B cell (primary cell): ENCODE measurements around the gene CCL4L2. TPM values are rescaled to one million over a fixed set of nuclear protein-coding genes. Genes with fewer than 3 reads are reported as not detected.

Experiments
- ATAC-seq: fragments of 200-7000 bp; cut with Tn5 transposase; one replicate; pipeline ENCODE4 v1.10.0; 2021; ENCODE audit warnings: low read depth, mild to moderate bottlenecking, moderate number of reproducible peaks, moderate library complexity
- CTCF ChIA-PET: fragments of 350-600 bp; sonication (Branson Sonifier 250); formaldehyde crosslinking; loops from one replicate; lab custom pipeline; 2021; ENCODE audit warnings: antibody characterized with exemption, inconsistent platforms; lab: Charles Lee
- POLR2A ChIA-PET: fragments of 350-600 bp; sonication (Branson Sonifier 250); formaldehyde crosslinking; loops from one replicate; lab custom pipeline; 2021; ENCODE audit warnings: antibody characterized with exemption; lab: Charles Lee
- DNase-seq: peaks from one replicate; pipeline ENCODE4 v3.0.0; 2013
- H2AFZ ChIP-seq: 2 replicates; pipeline ENCODE4 v1.6.1; 2012; ENCODE audit warnings: mild to moderate bottlenecking, low read depth, low read length; ENCODE audit not compliant: insufficient read depth, poor library complexity, severe bottlenecking
- H3K27ac ChIP-seq, 2 donors: 1 replicate in 1 of 2; 2 replicates in 1 of 2; pipeline ENCODE4 v1.5.1; 2012 to 2013; ENCODE audit warnings: low read length in 2 of 2, mild to moderate bottlenecking in 2 of 2, moderate library complexity in 1 of 2
- H3K27me3 ChIP-seq, 4 experiments: fragments of 200-600 bp in 1 of 4; sonication (generic) in 1 of 4; replicated peaks in 1 of 4; 1 replicate in 2 of 4; 2 replicates in 2 of 4; pipeline versions ENCODE4 v1.6.1 to v1.7.0; 2013 to 2016; ENCODE audit warnings: low read length in 3 of 4, mild to moderate bottlenecking in 2 of 4, mixed read lengths in 1 of 4, moderate library complexity in 1 of 4; ENCODE audit not compliant: insufficient read depth in 4 of 4, control insufficient read depth in 3 of 4; ENCODE audit errors: control extremely low read depth in 1 of 4
- H3K36me3 ChIP-seq, 2 experiments: replicated peaks in 1 of 2; 1 replicate in 1 of 2; 2 replicates in 1 of 2; pipeline versions ENCODE4 v1.6.1 to v1.7.1; 2013; ENCODE audit warnings: low read length in 1 of 2; ENCODE audit not compliant: insufficient read depth in 2 of 2, control insufficient read depth in 1 of 2; ENCODE audit errors: control extremely low read depth in 1 of 2, extremely low read depth in 1 of 2
- H3K4me1 ChIP-seq, 2 donors: fragments of 200-600 bp in 1 of 2; sonication (generic) in 1 of 2; 1 replicate in 1 of 2; 2 replicates in 1 of 2; pipeline versions ENCODE4 v1.5.1 to v1.6.1; 2013 to 2017; ENCODE audit warnings: low read length in 2 of 2; ENCODE audit not compliant: control insufficient read depth in 2 of 2, insufficient read depth in 2 of 2
- H3K4me2 ChIP-seq: replicated peaks from 2 replicates; pipeline ENCODE3; 2012; ENCODE audit warnings: mild to moderate bottlenecking, low read depth, low read length; ENCODE audit not compliant: poor library complexity, severe bottlenecking
- H3K4me3 ChIP-seq, 5 experiments: fragments of 200-600 bp in 1 of 5; sonication (generic) in 1 of 5; 1 replicate in 3 of 5; 2 replicates in 2 of 5; pipeline versions ENCODE4 v1.5.1 to v1.7.0; 2011 to 2016; ENCODE audit warnings: low read length in 4 of 5, mild to moderate bottlenecking in 4 of 5, low read depth in 2 of 5, control low read depth in 1 of 5, moderate library complexity in 1 of 5; ENCODE audit not compliant: insufficient read depth in 1 of 5; ENCODE audit errors: control extremely low read depth in 1 of 5, extremely low read depth in 1 of 5
- H3K79me2 ChIP-seq: fragments of 200-600 bp; sonication (generic); one replicate; pipeline ENCODE4 v1.6.0; 2016; ENCODE audit warnings: low read length; ENCODE audit not compliant: control insufficient read depth, insufficient read depth
- H3K9ac ChIP-seq: fragments of 200-600 bp; sonication (generic); 2 replicates; pipeline ENCODE4 v1.6.1; 2017; ENCODE audit warnings: mild to moderate bottlenecking, low read length, moderate library complexity
- H3K9me3 ChIP-seq, 3 donors: one replicate each; pipeline versions ENCODE4 v1.6.1 to v1.7.1; 2013; ENCODE audit warnings: low read length in 2 of 3; ENCODE audit not compliant: control insufficient read depth in 2 of 3, insufficient read depth in 1 of 3; ENCODE audit errors: control extremely low read depth in 1 of 3
- H4K20me1 ChIP-seq: 2 replicates; pipeline ENCODE4 v1.6.0; 2012; ENCODE audit warnings: mild to moderate bottlenecking, low read length; ENCODE audit not compliant: insufficient read depth, control insufficient read depth, poor library complexity, severe bottlenecking
- H3K27ac Mint-ChIP-seq: one replicate; pipeline ENCODE4 v1.8.0; 2021; ENCODE audit warnings: mixed read lengths
- H3K27me3 Mint-ChIP-seq: one replicate; pipeline ENCODE4 v1.8.0; 2021; ENCODE audit warnings: mixed read lengths
- H3K4me1 Mint-ChIP-seq: one replicate; pipeline ENCODE4 v1.8.0; 2021; ENCODE audit warnings: mixed read lengths
- H3K4me3 Mint-ChIP-seq: one replicate; pipeline ENCODE4 v1.8.0; 2021; ENCODE audit warnings: mixed read lengths
- H3K9me3 Mint-ChIP-seq: one replicate; pipeline ENCODE4 v1.8.0; 2022; ENCODE audit warnings: mixed read lengths; ENCODE audit not compliant: insufficient read depth
- EZH2 ChIP-seq: IDR thresholded peaks from 2 replicates; pipeline ENCODE4 v1.6.1; 2012; ENCODE audit warnings: borderline replicate concordance, low read depth, mild to moderate bottlenecking, moderate library complexity, low read length; ENCODE audit not compliant: insufficient read depth, poor library complexity, severe bottlenecking
- WGBS: methylation state at CpG from one replicate; pipeline ENCODE4 v1.1.5; 2013; ENCODE audit warnings: missing lambda C conversion rate; ENCODE audit not compliant: insufficient coverage; 5-methylcytosine and 5-hydroxymethylcytosine counted together
- intact Hi-C: fragments of 100-400 bp; cut with micrococcal nuclease; formaldehyde crosslinking; loops from one replicate; pipeline ENCODE4 v1.10.0; 2022
- polyA plus RNA-seq: library from polyadenylated mRNA; depleted of rRNA; stranded (reverse); fragments of >200 nt; gene quantifications from 2 replicates; pipeline ENCODE4 v1.2.3, GENCODE V29; 2012
- total RNA-seq, 2 donors: library from RNA; stranded (reverse); fragments of 120-200 nt in 1 of 2; gene quantifications; 1 replicate in 1 of 2; 2 replicates in 1 of 2; pipeline versions ENCODE4 v1.2.3 to v1.2.4, GENCODE V29; 2013 to 2022
- TF ChIP-seq, protein P1 (sequence below): fragments of 200-600 bp; IDR thresholded peaks from one replicate; pipeline ENCODE4 v1.8.0; 2022; ENCODE audit warnings: antibody characterized with exemption, mild to moderate bottlenecking

Gene CCL4L2
- total and polyA plus RNA-seq, 2 donors (not counting 1 experiment from before 2014, with no cell fraction given) = 0.42 to 1.2 TPM

DNA sequence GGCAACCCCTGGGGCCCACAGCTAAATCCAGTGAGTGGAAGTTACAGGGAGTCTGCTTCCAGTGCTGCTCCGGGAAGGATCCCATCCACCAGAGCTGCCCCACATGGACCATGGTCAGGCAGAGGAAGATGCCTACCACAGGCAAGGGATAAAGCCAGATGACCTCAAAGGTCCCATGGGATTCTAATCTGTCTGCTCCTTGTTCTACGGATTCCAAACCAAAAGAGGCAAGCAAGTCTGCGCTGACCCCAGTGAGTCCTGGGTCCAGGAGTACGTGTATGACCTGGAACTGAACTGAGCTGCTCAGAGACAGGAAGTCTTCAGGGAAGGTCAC lies 1.4 kb downstream of the CCL4L2 start:
- intact Hi-C loops = no loop called here
- ChIA-PET CTCF (no interaction called here), POLR2A (no interaction called here)
- WGBS = 0% methylated on average over 1 of the region's 4 CpGs
- Mint-ChIP-seq H3K27ac (no peak overlapping the region), H3K4me3 (no peak overlapping the region), H3K9me3 (no peaks in the 10 kb centered on the region), H3K4me1 (peaks cover 27% of the 10 kb centered on the region), H3K27me3 (peaks cover 16% of the 10 kb centered on the region)
- H2AFZ ChIP-seq = no peak overlapping the region
- no peak for ATAC-seq
- H3K9me3 ChIP-seq = peaks cover 0 to 3% (median 0%) of the 10 kb centered on the region in 3 donors
- no peaks in the 10 kb centered on the region for H3K36me3 ChIP-seq
- no peak overlapping the region for H3K9ac ChIP-seq
- peaks cover 0 to 53% (median 0%) of the 10 kb centered on the region in 4 experiments for H3K27me3 ChIP-seq
- H3K4me2 ChIP-seq = no peak overlapping the region
- H3K4me3 ChIP-seq = no peak overlapping the region
- H3K27ac ChIP-seq = no peak overlapping the region
- H4K20me1 ChIP-seq = no peaks in the 10 kb centered on the region
- no peaks in the 10 kb centered on the region for H3K79me2 ChIP-seq
- TF ChIP-seq, protein P1, sequence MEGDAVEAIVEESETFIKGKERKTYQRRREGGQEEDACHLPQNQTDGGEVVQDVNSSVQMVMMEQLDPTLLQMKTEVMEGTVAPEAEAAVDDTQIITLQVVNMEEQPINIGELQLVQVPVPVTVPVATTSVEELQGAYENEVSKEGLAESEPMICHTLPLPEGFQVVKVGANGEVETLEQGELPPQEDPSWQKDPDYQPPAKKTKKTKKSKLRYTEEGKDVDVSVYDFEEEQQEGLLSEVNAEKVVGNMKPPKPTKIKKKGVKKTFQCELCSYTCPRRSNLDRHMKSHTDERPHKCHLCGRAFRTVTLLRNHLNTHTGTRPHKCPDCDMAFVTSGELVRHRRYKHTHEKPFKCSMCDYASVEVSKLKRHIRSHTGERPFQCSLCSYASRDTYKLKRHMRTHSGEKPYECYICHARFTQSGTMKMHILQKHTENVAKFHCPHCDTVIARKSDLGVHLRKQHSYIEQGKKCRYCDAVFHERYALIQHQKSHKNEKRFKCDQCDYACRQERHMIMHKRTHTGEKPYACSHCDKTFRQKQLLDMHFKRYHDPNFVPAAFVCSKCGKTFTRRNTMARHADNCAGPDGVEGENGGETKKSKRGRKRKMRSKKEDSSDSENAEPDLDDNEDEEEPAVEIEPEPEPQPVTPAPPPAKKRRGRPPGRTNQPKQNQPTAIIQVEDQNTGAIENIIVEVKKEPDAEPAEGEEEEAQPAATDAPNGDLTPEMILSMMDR = no peak
- TF ChIP-seq EZH2 = no peak
- peaks cover 33 to 42% of the 10 kb centered on the region in 2 donors for H3K4me1 ChIP-seq
- no peak for DNase-seq

DNA sequence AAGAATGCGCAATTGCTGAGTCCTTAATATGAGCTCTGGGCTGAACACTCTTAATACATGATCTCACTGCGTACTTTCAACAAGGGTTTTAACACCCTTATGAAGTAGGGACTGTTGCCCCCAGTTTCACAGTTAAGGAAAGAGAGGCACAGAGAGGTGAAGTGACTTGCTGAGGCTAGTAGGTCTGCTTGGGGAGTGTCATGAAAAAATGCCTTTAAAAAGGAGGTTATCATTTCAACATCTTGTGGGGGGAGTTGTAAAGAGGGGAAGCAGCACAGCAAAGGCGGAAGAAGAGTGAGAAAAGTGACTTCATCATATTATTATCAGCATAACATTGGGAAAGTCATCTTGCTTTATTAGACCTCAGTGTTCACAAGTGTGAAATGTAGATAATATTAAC lies 2.1 kb downstream of the CCL4L2 start:
- Mint-ChIP-seq H3K27me3 (peaks cover 17% of the 10 kb centered on the region), H3K4me3 (no peak overlapping the region), H3K4me1 (peaks cover 24% of the 10 kb centered on the region), H3K27ac (no peak overlapping the region), H3K9me3 (no peaks in the 10 kb centered on the region)
- peaks cover 0 to 4% (median 2%) of the 10 kb centered on the region in 3 donors for H3K9me3 ChIP-seq
- no peak overlapping the region for H3K27ac ChIP-seq
- CTCF ChIA-PET = no interaction called here
- intact Hi-C loops = no loop called here
- no peaks in the 10 kb centered on the region for H3K36me3 ChIP-seq
- POLR2A ChIA-PET = no interaction called here
- no CpG with 5 or more reads among the region's 3 CpGs for WGBS
- no peak overlapping the region for H3K4me2 ChIP-seq
- H3K4me3 ChIP-seq = no peak overlapping the region
- no peak overlapping the region for H2AFZ ChIP-seq
- H3K27me3 ChIP-seq = peaks cover 0 to 54% (median 0%) of the 10 kb centered on the region in 4 experiments
- H3K4me1 ChIP-seq = peaks cover 31 to 37% of the 10 kb centered on the region in 2 donors
- no peaks in the 10 kb centered on the region for H3K79me2 ChIP-seq
- DNase-seq (no peak), ATAC-seq (no peak)
- TF ChIP-seq, protein P1 = no peak
- TF ChIP-seq EZH2 = no peak
- H3K9ac ChIP-seq = no peak overlapping the region
- H4K20me1 ChIP-seq = no peaks in the 10 kb centered on the region
